ENCODE data around the gene TTC16. TPM values are rescaled to one million over a fixed set of nuclear protein-coding genes. Genes with fewer than 3 reads are reported as not detected.

Gene TTC16
- total and polyA plus RNA-seq, 2 donors (not counting 3 experiments of a cell fraction or from before 2014, with no cell fraction given): not detected

DNA sequence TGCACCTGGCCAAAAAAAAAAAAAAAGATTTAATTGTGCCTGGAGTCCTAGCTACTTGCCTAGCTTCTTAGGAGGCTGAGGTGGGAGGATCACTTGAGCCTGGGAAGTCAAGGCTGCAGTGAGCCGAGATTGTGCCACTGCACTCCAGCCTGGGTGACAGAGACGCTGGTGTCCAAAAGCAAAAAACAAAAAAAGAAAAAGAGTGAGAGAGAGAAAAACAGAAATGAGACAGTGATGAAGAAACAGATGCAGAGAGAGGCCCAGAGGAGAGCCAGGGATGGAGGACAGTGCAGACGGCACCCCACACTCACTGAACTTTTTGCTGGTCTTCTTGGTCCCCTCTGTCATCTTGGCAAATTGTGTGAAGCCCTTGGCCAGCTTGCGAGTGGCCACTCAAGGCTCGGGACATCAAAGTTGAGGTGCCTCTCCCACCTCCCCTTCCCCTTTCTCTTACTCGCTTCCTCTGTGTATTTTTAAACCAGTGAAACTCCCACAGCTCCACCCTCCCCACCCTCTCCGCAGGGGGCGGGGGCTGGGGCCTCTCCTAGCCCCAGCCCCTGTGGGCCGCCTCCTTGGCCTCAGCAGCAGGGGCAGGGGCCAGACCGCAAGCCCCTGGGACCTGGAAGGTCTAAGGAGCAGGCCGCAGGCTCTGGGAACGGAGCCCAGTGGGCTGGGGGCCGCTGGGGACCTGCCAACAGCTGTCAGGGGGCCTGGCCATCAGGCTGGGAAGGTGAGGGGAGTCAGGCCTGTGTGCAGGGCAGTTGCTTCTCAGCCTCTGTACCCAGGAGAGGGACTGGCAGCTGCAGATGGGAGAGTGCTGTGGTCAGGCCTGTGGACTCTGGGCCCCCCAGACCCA lies 62.6 kb downstream of the TTC16 start, which contains the start of gene SH2D3C:
TSS of gene SH2D3C (minus strand) at position 387 of the 856 bp plus-strand sequence. CDS start at position 348, 39 bp downstream.
- FAIRE-seq: no peak
- dilution Hi-C loops (cut with MboI; ENCODE audit: extremely low pct_ligation_motif_present, low sequenced_read_pairs): no loop called here
- H4K20me1 ChIP-seq (replicated peaks; ENCODE audit: control insufficient read depth, extremely low read depth, insufficient read depth, low read length): no peaks in the 10 kb centered on the region
- CTCF ChIA-PET: interaction anchor here (0.9 to 8.8 kb wide), 2 partner anchors 12 to 44 kb away, joined by 6 to 167 read pairs; partner anchors contain the start of gene TOR2A
- H3K9me1 ChIP-seq (replicated peaks; ENCODE audit: control insufficient read depth, extremely low read depth, insufficient read depth, low read length): no peaks in the 10 kb centered on the region
- H3K4me1 ChIP-seq (ENCODE audit: control insufficient read depth, extremely low read depth, insufficient read depth, low read length): peaks cover 21% of the 10 kb centered on the region
- no peak within 1 kb of the TSS for H3K4me2 ChIP-seq (ENCODE audit: insufficient read depth, low read length)
- BruUV-seq (replicated peaks): no TSS peak
- H3K27me3 ChIP-seq (ENCODE audit: control insufficient read depth in 2 of 2, insufficient read depth in 2 of 2, low read length in 2 of 2): no peaks in the 10 kb centered on the region
- no peaks in the 10 kb centered on the region for H3K79me2 ChIP-seq (ENCODE audit: control insufficient read depth, insufficient read depth, low read length)
- DNase-seq (ENCODE audit: low read depth, low spot score): no peak
- no peak within 1 kb of the TSS for H3K27ac ChIP-seq (ENCODE audit: insufficient read depth, low read depth, low read length)
- TF ChIP-seq POLR2A (IDR thresholded peaks at IDR 0.05; ENCODE audit: low read depth, low read length) (no peak), POLR2AphosphoS5 (IDR thresholded peaks at IDR 0.05; ENCODE audit: insufficient read depth, low read depth, low read length) (no peak), CTCF (IDR thresholded peaks at IDR 0.05; ENCODE audit: extremely low read depth in 1 of 2, insufficient read depth in 1 of 2, low read depth in 1 of 2, low read length in 2 of 2) (no peak), EZH2 (IDR thresholded peaks at IDR 0.05; ENCODE audit: borderline replicate concordance, low read depth, low read length, severe bottlenecking) (no peak), JUN (IDR thresholded peaks at IDR 0.05; ENCODE audit: borderline replicate concordance, insufficient read depth, insufficient read length, low read depth) (no peak), MYC (IDR thresholded peaks at IDR 0.05; ENCODE audit: low read depth, low read length) (no peak), GATA2 (IDR thresholded peaks at IDR 0.05; ENCODE audit: insufficient read depth, insufficient read length, low read depth, low read length) (no peak), FOS (IDR thresholded peaks at IDR 0.05; ENCODE audit: borderline replicate concordance, insufficient read depth, low read length) (no peak)
- TF ChIP-seq, protein P1, sequence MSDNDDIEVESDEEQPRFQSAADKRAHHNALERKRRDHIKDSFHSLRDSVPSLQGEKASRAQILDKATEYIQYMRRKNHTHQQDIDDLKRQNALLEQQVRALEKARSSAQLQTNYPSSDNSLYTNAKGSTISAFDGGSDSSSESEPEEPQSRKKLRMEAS (IDR thresholded peaks at IDR 0.05; ENCODE audit: insufficient read depth, insufficient read length): no peak
- intact Hi-C loops (cut with micrococcal nuclease): no loop called here
- H3K9me3 ChIP-seq (replicated peaks; ENCODE audit: control insufficient read depth, insufficient read depth, low read length): no peaks in the 10 kb centered on the region
- POLR2A ChIA-PET: no interaction called here
- no peak within 1 kb of the TSS for H3K9ac ChIP-seq (replicated peaks; ENCODE audit: extremely low read depth, insufficient read depth, low read length)
- H2AFZ ChIP-seq (ENCODE audit: low read depth, low read length): no peak within 1 kb of the TSS
- no peaks in the 10 kb centered on the region for H3K36me3 ChIP-seq (ENCODE audit: control insufficient read depth in 2 of 2, extremely low read depth in 1 of 2, insufficient read depth in 2 of 2, low read length in 2 of 2)
- H3K4me3 ChIP-seq (replicated peaks in 1 of 3; ENCODE audit: insufficient read depth in 1 of 3, low read depth in 1 of 3, low read length in 3 of 3): no peak within 1 kb of the TSS
